ENCODE measurements around the gene MESD. TPM values are rescaled to one million over a fixed set of nuclear protein-coding genes. Genes with fewer than 3 reads are reported as not detected.
"Not testable (repeated sequence)": the region's sequence is repeated elsewhere in the genome, so short reads cannot be mapped to it uniquely, and the experiment has no call there.

MESD gene
- total RNA-seq, 1 donor from 2014 or later = 23.8 TPM

GRCh38 chr15:80966431-80967197 is 23.0 kb downstream of the MESD start:
- Mint-ChIP-seq H3K4me1 (ENCODE audit: low read depth) (peaks cover 18% of the 10 kb centered on the region), H3K27me3 (ENCODE audit: low read depth) (no peaks in the 10 kb centered on the region), H3K36me3 (ENCODE audit: low read depth) (peaks cover 15% of the 10 kb centered on the region), H3K4me3 (ENCODE audit: unreplicated experiment) (no peak overlapping the region), H3K9me3 (ENCODE audit: low read depth) (peaks cover 10% of the 10 kb centered on the region), H3K27ac (ENCODE audit: unreplicated experiment) (no peak overlapping the region)
- TF ChIP-seq, protein P1, sequence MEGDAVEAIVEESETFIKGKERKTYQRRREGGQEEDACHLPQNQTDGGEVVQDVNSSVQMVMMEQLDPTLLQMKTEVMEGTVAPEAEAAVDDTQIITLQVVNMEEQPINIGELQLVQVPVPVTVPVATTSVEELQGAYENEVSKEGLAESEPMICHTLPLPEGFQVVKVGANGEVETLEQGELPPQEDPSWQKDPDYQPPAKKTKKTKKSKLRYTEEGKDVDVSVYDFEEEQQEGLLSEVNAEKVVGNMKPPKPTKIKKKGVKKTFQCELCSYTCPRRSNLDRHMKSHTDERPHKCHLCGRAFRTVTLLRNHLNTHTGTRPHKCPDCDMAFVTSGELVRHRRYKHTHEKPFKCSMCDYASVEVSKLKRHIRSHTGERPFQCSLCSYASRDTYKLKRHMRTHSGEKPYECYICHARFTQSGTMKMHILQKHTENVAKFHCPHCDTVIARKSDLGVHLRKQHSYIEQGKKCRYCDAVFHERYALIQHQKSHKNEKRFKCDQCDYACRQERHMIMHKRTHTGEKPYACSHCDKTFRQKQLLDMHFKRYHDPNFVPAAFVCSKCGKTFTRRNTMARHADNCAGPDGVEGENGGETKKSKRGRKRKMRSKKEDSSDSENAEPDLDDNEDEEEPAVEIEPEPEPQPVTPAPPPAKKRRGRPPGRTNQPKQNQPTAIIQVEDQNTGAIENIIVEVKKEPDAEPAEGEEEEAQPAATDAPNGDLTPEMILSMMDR (IDR thresholded peaks at IDR 0.05) = no peak
- DNase-seq (ENCODE audit: low spot score) = no peak

DNA sequence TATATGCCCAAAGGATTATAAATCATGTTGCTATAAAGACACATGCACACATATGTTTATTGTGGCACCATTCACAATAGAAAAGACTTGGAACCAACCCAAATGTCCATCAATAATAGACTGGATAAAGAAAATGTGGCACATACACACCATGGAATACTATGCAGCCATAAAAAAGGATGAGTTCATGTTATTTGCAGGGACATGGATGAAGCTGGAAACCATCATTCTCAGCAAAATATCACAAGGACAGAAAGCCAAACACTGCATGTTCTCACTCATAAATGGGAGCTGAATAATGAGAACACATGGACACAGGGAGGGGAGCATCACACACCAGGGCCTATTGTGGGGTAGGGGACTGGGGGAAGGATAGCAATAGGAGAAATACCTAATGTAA is 24.2 kb downstream of the MESD start:
- peaks cover 18% of the 10 kb centered on the region for H3K4me1 Mint-ChIP-seq (ENCODE audit: low read depth)
- DNase-seq (ENCODE audit: low spot score); H3K27ac Mint-ChIP-seq (ENCODE audit: unreplicated experiment); H3K27me3 Mint-ChIP-seq (ENCODE audit: low read depth); H3K4me3 Mint-ChIP-seq (ENCODE audit: unreplicated experiment): not testable (repeated sequence)
- peaks cover 15% of the 10 kb centered on the region for H3K36me3 Mint-ChIP-seq (ENCODE audit: low read depth)
- peaks cover 10% of the 10 kb centered on the region for H3K9me3 Mint-ChIP-seq (ENCODE audit: low read depth)

- H3K27ac Mint-ChIP-seq (ENCODE audit: unreplicated experiment) = no peak overlapping the region
- no peaks in the 10 kb centered on the region for H3K27me3 Mint-ChIP-seq (ENCODE audit: low read depth)
- H3K4me1 Mint-ChIP-seq (ENCODE audit: low read depth) = peaks cover 36% of the 10 kb centered on the region
- no peak overlapping the region for H3K4me3 Mint-ChIP-seq (ENCODE audit: unreplicated experiment)
- TF ChIP-seq, protein P1 (IDR thresholded peaks at IDR 0.05) = no peak
- H3K9me3 Mint-ChIP-seq (ENCODE audit: low read depth) = no peaks in the 10 kb centered on the region
- H3K36me3 Mint-ChIP-seq (ENCODE audit: low read depth) = peaks cover 9% of the 10 kb centered on the region
- DNase-seq (ENCODE audit: low spot score) = no peak
These were observed 30.7 kb downstream of the MESD start for GRCh38 chr15:80958818-80959495.

DNA sequence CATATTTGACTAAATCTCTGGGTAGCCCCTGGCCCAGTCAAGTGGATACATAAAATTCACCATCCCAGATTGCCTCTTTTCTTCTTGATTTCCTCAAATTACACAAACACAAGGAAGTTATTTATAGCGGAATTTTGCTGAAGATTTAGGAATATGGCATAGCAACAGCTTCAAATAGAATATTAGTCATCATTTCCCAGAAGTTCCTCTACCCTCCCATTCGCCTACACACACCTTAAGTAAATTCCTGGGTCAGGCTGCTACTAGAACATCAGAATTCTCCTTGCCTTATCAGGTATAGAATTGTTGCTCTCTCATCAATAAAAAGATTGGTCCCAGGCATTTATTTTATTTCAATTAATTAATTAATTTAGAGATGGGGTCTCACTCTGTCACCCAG is 31.6 kb downstream of the MESD start:
- Mint-ChIP-seq H3K27me3 (ENCODE audit: low read depth) (no peaks in the 10 kb centered on the region), H3K4me1 (ENCODE audit: low read depth) (peaks cover 45% of the 10 kb centered on the region), H3K4me3 (ENCODE audit: unreplicated experiment) (no peak overlapping the region), H3K36me3 (ENCODE audit: low read depth) (peaks cover 11% of the 10 kb centered on the region), H3K9me3 (ENCODE audit: low read depth) (no peaks in the 10 kb centered on the region), H3K27ac (ENCODE audit: unreplicated experiment) (peak overlapping the region; percentile 55)
- TF ChIP-seq, protein P1 (IDR thresholded peaks at IDR 0.05) = no peak
- no peak for DNase-seq (ENCODE audit: low spot score)

GRCh38 chr15:80957556-80957955 is 32.1 kb downstream of the MESD start:
- no peak overlapping the region for H3K4me3 Mint-ChIP-seq (ENCODE audit: unreplicated experiment)
- no peak for DNase-seq (ENCODE audit: low spot score)
- peaks cover 49% of the 10 kb centered on the region for H3K4me1 Mint-ChIP-seq (ENCODE audit: low read depth)
- H3K36me3 Mint-ChIP-seq (ENCODE audit: low read depth) = peaks cover 10% of the 10 kb centered on the region
- no peaks in the 10 kb centered on the region for H3K9me3 Mint-ChIP-seq (ENCODE audit: low read depth)
- H3K27ac Mint-ChIP-seq (ENCODE audit: unreplicated experiment) = peak overlapping the region; percentile 55
- H3K27me3 Mint-ChIP-seq (ENCODE audit: low read depth) = no peaks in the 10 kb centered on the region
- TF ChIP-seq, protein P1 (IDR thresholded peaks at IDR 0.05) = no peak

DNA sequence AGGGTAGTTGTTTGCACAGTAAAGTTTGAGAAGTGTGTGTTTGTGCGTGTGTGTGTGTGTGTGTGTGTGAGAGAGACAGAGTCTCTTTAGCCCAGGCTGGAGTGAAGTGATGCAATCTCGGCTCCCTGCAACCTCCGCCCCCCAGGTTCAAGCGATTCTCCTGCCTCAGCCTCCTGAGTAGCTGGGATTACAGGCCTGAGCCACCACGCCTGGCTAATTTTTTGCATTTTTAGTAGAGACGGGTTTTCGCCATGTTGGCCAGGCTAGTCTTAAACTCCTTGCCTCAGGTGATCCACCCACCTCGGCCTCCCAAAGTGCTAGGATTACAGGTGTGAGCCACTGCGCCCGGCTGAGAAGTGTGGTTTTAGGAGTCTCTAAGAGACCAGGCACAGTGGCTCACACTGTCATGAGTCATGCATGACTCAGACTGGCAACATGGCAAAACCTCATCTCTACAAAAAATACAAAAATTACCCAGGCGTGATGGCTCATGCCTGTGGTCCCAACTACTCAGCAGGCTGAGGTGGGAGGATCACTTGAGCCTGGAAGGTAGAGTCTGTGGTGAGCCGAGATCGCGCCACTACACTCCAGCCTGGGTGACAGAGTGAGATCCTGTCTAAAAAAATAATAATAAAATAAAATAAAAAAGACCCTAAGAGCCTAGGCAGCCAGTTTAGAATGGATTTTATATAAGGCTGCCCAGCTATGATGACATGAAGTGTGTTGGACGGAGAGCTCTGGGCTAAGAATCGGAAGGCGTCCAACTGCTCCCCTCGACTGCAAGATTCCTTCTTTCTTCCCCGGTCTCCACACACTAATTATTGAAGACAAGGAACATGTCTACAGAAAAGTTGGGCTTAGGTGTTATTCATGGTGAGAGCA is 33.8 kb downstream of the MESD start:
- Mint-ChIP-seq H3K4me1 (ENCODE audit: low read depth) (peaks cover 49% of the 10 kb centered on the region), H3K36me3 (ENCODE audit: low read depth) (peaks cover 15% of the 10 kb centered on the region), H3K27ac (ENCODE audit: unreplicated experiment) (peak overlapping the region; percentile 81)
- not testable (repeated sequence) for H3K27me3 Mint-ChIP-seq (ENCODE audit: low read depth); DNase-seq (ENCODE audit: low spot score); H3K9me3 Mint-ChIP-seq (ENCODE audit: low read depth); H3K4me3 Mint-ChIP-seq (ENCODE audit: unreplicated experiment)
